GM21737 (cell line): ENCODE results near the gene TTPAL.

Source experiments
- ATAC-seq: cut with Tn5 transposase; IDR thresholded peaks from one replicate; pipeline ENCODE4 v1.9.1; 2021; ENCODE audit warnings: mild to moderate bottlenecking, moderate library complexity; ENCODE audit not compliant: unreplicated experiment

The TTPAL gene

DNA sequence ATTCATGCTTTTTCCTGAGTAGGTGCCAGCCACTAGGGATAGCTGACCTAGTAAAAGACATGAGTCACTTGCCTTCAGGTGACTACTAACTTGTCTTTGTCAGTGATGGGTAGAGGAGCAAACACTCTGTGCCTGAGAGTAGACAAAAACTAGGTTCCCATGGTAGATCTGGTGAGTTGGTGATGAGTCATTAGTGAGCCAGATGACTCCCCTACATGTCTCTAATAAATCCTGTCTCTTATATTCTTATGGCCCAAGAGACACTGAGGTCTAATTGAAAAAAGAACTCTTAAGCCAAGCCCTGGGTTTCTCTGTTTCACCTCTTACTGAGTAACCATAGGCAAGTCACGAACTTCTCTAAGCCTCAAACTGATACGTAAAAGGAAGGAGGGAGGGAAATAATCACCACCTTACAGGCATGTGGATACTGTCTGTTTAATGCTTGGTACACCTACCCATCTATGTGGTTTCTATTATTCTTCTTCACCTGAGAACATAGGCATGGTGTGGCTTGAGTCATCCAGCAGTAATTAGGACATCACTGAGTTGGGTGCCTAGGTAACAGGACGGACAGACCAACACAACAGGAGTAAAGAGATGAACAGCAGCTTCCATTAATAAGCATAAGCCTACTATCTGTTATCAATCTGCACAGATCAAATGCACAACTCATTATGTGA, 20.3 kb downstream of the TTPAL start:
- ATAC-seq: no peak

DNA sequence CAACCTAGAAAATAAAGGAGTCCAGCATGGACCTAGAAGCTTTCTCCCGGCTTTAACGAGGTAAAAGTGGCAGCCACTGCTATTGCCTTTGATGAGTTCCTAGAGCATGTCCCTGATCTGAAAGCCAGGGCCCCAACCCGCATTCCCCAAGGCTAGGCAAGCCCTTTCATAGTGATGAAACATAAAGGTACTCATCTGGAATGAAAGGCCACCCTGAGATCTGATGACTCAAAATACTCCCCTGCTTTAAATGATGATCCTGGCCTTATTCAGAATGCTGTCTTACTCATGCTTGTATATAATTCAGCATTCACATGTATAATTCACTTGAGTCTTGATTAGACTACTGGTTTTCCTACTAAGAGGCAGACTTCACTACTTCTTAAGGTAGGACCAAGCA, 21.3 kb downstream of the TTPAL start:
- ATAC-seq: no peak

DNA sequence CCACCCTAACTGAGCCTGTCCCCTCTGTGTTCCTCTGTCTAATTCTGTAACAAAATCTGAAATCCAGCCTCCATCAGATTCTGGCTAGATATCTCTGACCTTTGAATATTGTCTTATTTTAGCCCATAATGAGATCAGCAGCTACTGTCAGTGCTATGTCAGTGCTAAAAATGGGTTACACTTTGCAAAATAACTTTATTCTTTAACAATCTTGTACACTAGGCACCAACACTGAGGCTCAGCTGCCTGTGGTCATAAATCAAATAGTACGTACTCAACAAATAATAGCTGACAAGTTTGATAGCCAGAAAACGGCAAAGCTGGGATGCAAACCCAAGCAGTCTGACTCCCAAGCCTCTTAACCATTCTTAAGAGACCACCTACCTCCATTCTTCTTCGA, 22.1 kb downstream of the TTPAL start:
- ATAC-seq: no peak

DNA sequence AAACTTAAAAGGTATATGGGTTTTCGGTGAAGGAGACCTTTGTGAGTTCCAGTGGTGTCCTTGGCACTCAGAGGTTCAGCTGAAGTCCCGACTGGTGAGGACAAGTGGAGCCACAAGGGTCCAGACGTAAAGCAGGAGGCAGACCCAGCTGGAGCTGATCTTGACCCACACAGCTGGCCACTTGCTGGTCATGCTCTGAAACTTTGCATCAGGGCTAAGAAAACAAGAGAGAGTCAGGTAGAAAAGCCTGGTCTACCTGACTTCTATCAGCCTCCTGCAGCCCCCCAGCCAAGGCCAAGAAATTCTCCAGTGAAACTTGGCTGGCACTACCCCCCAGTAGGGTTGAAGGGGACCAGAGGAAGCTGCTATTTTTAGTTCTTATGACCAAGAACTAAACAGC, 24.5 kb downstream of the TTPAL start:
- ATAC-seq: no peak

DNA sequence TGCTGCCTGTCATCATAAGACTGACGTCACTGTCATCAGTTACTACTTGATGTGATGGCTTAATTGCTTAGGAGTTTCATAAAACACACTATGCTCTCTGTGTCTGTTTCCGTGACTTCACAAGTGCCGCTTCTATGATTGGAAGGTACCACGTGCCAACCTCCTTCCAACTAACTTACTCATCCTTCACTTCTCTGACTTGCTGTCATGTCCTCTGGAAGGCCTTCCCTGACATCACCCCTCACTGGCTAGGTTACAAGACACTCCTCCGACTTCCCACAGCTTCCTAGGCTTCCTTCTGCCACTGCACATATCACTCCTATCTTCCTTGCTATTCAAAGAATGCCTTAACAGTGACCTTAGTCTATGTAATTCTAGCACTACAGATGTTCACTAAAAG, 25.8 kb downstream of the TTPAL start:
- no peak for ATAC-seq

DNA sequence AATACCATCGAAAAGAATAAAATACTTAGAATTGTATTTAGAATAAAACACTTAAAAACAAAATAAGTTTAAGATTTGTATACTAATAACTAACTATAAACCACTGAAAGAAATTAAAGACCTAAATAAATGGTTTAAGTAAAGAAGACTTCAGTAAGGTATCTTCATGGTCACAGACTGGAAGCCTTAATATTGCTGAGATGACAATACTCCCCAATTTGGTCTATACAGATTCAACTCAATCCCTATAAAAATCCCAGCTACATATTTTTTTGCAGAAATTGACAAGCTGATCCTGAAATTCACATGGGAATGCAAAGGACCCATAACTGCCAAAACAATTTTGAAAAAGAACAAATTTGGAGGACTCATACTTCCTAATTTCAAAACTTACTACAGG, 27.3 kb downstream of the TTPAL start:
- ATAC-seq: no peak

DNA sequence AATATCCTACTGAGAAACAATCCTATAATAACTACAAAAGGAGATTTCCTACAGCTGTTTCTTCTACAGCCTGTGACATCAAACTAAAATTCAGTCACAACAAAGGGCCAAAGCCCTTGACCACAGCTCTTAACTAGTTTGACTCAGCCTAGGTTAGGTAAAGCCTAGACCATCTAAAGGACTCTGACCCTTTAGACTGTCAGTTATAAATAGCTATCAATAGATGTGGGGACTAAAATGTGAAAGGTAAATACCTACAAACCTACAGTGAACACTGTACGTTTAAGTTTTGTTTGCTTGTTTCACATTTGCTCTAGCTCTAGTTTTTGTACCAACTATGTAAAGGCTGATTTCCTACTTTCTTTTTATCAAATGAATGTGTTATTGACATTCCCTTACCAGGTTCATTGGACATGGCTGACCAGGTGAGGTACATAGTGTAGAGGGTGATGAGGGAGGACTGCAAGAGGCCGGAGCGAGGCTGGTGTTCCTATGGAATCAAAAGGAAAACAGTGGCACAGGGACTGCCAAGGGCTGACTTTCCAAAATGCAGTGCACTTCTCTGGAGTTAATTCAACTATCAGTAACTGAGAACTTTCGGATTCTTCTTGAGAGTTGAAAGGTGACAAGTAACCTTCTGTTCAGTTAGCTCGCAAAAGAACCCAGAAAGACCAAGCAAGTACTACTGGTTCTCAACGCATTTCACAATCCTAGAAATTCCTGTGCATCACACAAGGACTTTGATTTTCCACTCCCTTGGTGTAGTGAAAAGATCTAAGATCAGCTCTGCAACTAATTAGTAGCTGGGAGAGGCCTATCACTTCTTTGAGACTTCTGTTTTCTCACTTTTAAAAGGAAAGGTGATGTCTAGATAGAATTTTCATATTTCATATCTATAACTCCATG, 29.0 kb downstream of the TTPAL start:
- ATAC-seq: no peak

DNA sequence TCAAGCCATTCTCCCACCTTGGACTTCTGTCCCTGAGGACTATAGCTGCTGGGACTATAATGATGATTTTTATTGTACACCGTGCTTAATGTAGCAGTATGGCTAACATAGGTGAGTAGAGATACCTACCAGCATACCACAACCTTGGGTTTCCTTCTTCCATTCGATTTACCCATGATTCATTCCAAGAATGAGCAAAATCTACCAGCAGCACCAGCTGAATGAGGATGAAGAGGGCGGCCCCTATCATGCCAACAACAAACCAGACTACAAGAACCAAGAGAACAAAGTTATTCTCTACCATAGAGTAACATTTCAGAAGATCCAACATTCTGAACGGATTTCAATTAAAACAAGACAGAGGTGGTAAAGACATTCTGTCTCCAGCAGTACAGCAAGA, 34.1 kb downstream of the TTPAL start:
- no peak for ATAC-seq

DNA sequence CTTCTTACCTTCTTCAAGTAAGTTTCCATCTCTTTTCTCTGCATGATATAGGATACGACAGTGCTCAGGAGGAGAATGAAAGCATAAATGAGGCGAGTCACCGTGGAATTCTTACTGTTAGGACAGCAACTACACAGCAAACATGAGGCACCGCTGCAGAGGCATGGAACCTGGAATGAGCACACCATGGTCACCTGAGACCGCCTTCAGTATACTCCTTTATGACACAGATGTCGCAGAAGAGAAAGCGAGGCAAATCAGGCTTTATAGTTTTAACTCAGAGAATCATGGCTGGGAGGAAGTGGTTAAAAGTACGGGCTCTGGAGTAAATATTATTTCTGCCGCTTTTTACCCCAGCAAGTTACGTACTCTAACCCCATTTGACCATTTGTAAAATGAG, 38.2 kb downstream of the TTPAL start:
- ATAC-seq: no peak

DNA sequence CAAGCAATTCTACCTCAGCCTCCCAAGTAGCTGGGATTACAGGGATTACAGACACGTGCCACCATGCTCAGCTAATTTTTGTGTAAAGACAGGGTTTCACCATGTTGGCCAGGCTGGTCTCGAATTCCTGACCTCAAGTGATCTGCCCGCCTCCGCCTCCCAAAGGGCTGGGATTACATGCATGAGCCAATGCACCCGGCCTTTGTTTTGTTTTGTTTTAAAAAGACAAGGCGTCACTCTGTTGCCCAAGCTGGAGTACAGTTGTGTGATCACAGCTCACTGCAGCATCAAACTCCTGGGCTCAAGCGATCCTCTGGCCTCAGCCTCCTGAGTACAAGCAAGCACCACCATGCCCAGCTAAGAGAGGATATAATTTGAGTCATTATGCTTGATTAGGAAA, 40.8 kb downstream of the TTPAL start:
- no peak for ATAC-seq

DNA sequence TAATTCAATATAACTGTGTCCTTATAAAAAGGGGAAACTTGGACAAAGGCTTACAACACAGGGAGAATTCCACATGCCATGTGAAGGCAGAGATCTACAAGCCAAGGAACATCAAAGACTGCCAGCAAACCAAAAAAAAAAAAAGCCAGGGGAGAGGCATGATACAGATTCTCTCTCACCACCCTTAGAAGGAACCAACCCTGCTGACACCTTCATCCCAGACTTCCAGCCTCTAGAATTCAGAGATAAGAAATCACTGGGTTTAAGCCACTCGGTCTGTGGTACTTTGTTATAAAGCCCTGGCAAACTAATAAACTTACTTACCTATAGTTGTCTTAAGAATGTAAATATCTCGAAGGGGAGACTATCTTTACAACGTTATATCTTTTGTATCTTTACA, 41.8 kb downstream of the TTPAL start:
- no peak for ATAC-seq

DNA sequence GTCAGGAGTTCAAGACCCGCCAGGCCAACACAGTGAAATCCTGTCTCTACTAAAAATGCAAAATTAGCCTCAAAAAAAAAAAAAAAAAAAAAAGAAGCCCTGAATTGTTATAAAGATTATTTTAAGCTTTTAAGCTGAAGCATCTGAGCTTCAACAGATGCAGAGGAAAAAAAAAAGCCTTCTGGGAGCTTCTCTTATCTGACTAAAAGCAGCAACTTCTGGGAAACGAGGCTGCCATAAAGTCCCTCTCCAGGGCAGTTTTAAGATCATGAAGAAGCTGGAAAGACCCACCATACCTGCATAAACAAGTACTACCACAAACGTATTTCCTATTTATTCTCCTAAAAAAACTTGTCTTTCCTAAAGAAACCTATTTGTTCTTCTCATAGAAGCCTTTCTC, 42.6 kb downstream of the TTPAL start:
- ATAC-seq: no peak

DNA sequence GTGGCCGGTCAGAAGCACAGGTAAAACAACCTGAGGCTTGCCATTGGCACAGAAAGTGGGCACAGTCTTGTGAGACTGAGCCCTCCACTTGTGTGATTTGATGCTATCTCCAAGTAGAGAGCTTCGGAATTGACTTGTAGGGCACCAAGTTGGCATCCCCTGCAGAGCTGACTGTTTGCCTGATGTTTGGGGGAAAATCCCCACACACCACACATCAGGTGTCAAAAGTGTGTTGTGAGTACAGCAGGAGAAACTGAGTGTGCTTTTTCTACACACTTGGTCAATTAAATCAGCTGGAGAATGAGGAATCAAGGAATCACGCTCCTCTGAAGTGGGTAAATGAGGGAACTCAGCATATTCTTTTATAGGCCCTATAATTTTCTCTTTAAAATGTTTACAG, 45.2 kb downstream of the TTPAL start:
- no peak for ATAC-seq

DNA sequence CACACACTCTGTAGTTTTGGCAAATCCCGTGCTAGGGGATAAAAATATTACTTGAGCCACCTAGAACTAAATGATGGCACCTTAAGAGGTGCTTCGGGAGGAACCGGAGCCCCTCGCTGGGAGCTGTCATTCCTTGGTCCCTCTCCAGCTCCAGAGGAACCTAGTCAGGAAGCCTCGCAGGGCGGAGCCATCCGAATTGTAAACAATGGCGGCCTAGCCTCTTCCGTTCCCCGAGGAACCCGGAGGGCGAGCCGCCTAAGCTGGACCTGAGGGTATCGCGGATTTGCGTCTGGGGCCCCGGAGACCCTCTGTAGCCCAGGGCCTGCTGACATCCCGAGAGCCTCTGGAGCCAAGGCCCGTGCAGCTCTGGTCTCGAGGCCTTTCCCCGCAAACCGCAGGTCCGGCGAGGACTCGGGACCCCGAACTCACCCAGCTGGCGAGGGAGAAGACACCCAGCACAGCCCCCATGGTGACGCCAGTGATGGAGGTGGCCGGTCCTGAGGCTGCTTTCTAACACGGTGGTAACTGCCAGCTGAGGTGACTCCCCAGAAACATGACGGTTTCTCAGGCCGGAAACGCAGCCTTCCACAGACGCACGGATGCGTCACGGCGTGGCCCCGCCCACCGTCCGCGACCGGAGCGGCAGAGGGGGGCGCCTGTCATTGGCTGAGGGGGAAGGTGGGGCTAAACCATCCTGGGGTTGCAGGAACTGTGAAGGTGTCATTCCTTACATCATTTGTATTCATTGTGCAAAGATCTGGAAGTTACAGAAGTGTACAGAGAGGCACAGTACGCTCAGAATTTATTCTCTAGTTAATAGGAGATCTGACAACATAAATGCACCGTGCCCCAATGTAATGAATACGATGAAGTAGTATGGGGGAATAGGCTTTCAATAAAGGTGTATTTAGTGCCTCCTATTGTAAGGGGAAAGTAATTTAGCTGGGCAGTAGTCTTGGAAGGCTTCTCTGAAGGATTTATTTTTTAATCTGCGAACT, 46.1 kb downstream of the TTPAL start, which contains the start of gene SERINC3:
SERINC3 (minus strand) TSS at position 587 of the 998 bp plus-strand sequence; CDS start at position 468, 119 bp downstream.
- ATAC-seq: peak; percentile 97

DNA sequence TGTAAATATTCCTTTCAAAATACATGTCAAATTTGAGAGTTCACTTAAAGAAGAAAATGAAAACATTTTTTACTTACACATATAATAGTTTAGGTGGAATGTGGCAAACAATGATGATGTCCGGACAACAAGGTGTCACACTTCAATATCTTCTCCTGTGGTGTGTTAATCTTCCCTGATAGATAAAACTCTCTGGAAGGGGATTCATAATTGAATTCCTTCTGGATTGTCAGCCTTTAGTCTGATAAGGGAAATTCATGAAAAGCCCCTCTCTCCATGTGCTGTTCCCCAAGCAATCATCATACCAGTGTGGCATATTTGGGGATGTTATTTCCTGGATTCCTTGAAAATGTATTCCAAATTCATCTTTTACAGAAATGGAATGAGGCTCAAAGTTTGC, 47.2 kb downstream of the TTPAL start:
- ATAC-seq: no peak

DNA sequence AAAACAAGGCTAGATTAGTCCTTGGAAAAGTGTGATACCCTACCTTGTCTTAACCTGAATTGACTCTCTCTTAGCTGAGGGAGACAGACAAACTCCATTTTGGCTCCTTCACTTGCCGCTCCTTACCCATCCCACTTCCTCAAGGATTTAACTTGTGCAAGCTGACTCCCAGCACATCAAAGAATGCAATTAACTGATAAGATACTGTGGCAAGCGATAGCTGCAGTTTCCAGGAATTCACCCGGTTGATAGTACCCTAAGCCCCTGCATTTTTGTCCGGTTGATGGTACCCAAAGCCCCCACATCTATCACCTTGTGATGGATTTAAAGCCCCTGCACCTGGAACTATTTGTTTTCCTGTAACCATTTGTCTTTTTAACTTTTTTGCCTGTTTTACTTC, 48.1 kb downstream of the TTPAL start:
- ATAC-seq: no peak

DNA sequence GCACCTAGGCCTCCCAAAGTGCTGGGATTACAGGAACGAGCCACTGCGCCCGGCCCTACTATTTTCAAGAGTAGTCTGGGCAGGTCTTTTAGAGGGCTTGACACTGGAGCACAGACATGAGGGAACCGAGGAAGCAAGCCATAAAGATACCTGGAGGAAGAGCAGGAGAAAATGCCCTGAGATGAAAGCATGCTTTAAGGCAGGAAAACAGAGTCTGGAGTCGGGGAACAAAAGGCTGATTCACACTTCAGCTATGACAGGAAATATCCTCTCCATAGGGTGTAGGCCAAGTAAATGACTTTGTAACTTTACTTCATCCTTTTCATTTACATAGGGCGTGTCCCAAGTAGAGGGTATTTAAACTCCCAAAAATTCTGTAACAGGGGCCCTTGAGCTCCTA, 50.5 kb downstream of the TTPAL start:
- ATAC-seq: no peak

DNA sequence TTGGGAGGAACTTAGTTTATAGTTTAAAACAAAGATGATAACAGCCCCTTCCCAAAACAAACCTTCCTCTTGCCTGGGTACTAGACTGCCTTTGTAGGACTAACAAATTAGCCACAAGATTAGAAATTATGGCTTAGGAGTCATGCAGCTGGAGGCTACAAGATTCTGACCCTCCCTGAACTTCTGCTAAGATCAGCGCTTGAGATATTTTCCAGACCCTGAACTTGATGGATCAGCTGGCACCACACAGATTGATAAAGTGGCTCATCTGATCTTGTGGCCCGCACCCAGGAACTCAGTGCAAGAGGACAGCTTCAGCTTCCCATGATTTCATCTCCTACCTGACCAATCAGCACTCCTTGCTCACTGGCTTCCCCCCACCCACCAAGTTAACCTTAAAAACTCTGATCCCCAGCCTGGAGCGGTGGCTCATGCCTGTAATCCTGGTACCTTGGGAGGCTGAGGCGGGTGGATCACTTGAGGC, 52.1 kb downstream of the TTPAL start:
- ATAC-seq: no peak

DNA sequence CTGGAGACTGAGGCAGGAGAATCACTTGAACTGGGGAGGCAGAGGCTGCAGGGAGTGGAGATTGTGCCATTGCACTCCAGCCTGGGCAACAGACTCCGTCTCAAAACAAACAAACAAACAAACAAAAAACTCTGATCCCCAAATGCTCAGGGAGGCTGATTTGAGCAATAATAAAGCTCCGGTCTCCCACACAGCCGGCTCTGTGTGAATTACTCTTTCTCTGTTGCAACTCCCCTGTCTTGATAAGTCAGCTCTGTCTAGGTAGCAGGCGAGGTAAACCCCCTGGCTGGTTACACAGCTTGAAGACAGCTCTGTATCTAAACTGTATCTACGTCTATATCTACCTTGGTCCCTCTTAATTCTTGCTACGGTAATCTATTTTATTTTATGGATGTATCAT, 52.6 kb downstream of the TTPAL start:
- no peak for ATAC-seq

DNA sequence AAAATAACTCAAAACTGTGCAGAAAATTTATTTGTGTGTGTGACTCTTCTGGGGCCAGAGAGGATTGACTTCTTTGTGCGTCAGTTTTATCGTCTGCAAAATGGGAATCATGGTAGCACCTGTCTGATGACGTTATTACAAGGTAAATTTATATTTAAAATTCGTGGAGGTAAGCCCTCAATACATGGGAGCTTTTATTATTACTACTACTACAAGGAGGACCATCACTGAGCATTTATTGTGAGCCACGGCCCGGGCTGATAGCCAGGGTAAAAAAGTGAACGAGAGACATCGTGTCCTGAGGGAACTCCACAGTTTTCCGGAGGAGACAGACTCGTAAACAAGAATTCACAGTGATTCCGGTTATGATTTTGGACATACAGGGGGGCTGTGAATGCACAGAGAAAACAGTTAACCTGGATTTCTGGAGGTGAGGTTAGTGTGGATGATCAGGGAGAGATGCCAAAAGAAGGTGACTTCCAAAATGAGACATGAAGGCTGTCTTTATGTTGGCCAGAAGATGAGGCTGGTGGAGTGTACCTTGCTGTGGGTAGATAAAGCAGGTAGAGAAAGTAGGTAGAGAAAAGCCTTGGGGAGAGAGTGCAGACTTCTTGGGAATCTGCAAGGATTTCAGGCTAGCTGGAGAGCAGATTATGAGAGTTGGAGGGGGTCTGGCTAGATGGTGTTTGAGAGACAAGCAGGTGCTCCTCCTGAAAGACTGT, 56.7 kb downstream of the TTPAL start:
- no peak for ATAC-seq
